GM18511 (cell line): Measurements from ENCODE around the gene BSG.

ENCODE experiments used
- ATAC-seq: cut with Tn5 transposase; IDR thresholded peaks from one replicate; pipeline ENCODE4 v1.9.1; 2021; ENCODE audit warnings: mild to moderate bottlenecking, moderate library complexity; ENCODE audit not compliant: unreplicated experiment

BSG gene

GRCh38 chr19:570937-571565, 1.3 kb upstream of the BSG start:
- ATAC-seq: no peak

- no peak for ATAC-seq
Observed at GRCh38 chr19:571566-571974, 826 bp upstream of the BSG start.

GRCh38 chr19:572743-573518, 535 bp downstream of the BSG start:
- ATAC-seq: peak; percentile 3

DNA sequence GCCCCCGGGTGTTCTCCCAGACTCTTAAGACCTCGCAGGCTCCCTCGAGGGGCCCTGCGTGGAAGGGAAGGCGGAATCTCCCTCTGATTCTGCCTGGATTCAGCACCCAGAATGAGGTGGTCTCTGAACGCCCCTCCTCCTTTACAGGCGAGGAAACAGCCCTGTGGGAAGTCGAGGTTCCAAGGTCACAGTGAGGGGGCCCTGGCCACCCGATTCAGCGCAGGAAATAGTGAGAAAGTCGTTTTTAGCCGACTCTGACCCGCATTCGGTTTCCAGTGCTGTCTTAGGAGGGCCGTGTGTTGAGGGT, 1.1 kb downstream of the BSG start:
- ATAC-seq: no peak

DNA sequence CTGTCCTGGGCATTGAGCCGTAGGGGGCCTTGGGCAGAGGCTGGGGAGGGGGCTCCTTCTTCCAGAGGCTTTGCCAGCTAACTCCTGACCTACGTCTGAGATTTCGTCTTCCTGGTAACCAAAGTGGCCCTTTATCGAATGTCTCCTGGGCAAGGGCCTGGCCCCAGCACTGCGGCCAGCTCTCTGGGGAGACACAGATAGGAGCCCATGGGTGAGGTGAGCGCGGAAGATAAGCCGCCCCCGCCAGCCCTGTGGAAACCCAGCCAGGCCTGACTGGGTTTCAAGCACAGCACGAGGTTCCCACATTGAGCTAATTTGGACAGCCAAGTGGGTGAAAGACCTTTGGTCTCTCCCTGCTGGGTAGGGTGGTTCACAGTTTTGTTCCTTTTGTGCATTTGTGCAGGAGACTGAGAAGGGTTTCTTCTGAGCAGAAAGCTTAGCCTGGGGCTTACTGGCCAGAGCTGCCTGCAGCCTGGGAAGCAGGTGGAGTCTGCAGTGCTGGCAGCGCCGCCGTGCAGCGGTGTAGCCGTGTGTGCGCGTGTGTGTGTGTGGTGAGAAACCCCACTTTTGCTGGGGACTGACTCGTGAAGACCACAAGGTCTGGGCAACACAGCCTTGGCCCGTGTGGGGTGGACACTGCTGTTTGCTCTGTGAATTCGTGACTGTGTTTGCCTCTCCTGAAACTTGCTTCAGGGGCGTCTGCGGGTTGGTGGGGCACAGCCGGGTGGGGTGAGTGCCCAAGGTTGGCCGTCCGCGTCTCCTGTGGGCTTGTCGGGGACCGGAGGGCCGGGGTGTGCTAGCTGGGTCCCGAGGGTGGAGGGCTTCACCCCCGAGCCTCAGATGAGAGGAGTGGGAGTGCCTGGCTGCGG, 2.5 kb downstream of the BSG start:
- ATAC-seq: no peak

- no peak for ATAC-seq
Observed at GRCh38 chr19:575527-576506, 3.4 kb downstream of the BSG start.

- ATAC-seq: no peak
Observed at GRCh38 chr19:576768-577438, 4.5 kb downstream of the BSG start.

GRCh38 chr19:577439-578392, 5.3 kb downstream of the BSG start:
- no peak for ATAC-seq

- ATAC-seq: no peak
Observed at GRCh38 chr19:579111-579841, 6.9 kb downstream of the BSG start.

DNA sequence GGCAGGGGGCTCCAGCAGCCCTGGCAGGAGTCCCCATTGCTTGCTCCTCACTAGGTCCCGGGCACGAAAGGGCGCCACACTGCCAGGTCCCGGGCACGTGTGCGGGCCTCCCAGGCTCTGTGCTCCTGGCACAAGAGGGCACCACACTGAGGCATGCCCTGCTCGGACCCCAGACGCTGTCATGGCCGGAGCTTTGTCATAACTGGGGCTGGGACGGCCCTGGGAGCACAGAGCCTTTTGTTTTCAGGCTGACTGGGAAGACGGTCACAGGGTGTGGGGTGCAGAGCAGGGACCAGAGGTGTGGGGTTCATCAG, 7.4 kb downstream of the BSG start:
- ATAC-seq: no peak

- no peak for ATAC-seq
Observed at GRCh38 chr19:580274-580835, 8.0 kb downstream of the BSG start.

DNA sequence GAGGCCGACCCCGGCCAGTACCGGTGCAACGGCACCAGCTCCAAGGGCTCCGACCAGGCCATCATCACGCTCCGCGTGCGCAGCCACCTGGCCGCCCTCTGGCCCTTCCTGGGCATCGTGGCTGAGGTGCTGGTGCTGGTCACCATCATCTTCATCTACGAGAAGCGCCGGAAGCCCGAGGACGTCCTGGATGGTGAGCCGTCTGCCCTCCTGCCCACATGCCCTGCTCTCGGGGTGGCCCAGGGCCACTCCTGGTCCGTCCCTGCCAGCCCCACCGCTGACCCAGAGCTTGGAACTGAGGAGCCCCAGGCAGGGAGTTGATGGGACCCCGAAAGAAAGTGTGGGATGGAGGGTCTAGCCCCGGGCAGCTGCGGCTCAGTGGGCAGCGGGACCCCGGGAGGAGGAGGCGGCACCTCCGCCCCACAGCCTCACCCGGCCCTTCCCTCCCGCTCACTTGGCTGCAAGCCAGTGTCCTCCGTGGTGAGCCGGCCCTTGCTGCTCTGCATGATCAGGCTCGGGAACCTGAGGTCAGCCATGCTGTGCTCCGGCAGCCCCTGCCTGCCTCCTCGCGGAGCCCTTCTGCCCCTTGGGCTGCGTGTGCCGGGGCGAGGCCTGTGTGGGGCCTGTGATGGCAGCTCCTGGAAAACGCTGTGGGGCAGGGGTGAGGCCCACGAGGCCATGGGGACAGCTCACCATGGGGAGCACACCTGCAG, 9.2 kb downstream of the BSG start:
- ATAC-seq: no peak

- no peak for ATAC-seq
Observed at GRCh38 chr19:582497-583197, 10.3 kb downstream of the BSG start.

DNA sequence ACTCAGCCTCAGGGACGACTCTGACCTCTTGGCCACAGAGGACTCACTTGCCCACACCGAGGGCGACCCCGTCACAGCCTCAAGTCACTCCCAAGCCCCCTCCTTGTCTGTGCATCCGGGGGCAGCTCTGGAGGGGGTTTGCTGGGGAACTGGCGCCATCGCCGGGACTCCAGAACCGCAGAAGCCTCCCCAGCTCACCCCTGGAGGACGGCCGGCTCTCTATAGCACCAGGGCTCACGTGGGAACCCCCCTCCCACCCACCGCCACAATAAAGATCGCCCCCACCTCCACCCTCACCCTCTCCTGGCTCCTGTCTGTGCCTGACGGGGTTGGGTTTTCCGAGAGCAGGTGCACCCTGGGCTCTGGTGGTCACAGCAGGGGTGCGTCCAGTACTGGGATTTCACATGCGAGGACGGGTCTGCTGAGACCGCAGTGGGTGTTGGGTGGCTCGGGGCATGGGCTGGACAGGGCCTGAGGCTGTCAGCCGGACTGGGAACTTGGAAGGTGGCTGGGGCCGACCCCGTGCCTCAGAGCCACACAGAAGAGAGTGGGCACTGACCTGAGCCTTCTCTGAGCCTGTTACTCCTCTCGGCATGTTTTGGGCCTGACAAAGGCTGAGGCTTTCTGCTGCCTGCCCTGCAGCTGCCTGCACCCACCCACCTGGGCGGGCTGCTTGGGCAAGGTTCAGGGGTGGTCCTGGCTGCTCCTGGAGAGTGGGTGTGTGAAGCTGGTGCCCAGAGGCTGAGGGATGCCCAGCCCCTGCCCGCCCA, 11.0 kb downstream of the BSG start:
- no peak for ATAC-seq

DNA sequence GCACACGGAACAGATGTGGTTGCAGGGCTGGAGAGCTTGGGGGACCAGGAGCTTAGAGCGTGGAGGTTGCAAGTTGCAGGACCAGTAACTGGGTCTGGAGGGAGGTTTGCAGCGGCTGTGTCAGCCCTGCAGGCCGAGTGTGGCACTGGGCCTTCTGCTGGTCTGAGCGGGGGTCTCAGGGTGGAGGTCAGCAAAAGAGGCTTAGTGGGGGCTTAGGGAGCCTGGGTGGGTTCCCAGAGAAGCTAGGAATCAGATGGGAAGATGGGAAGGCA, 11.5 kb downstream of the BSG start:
- ATAC-seq: no peak

DNA sequence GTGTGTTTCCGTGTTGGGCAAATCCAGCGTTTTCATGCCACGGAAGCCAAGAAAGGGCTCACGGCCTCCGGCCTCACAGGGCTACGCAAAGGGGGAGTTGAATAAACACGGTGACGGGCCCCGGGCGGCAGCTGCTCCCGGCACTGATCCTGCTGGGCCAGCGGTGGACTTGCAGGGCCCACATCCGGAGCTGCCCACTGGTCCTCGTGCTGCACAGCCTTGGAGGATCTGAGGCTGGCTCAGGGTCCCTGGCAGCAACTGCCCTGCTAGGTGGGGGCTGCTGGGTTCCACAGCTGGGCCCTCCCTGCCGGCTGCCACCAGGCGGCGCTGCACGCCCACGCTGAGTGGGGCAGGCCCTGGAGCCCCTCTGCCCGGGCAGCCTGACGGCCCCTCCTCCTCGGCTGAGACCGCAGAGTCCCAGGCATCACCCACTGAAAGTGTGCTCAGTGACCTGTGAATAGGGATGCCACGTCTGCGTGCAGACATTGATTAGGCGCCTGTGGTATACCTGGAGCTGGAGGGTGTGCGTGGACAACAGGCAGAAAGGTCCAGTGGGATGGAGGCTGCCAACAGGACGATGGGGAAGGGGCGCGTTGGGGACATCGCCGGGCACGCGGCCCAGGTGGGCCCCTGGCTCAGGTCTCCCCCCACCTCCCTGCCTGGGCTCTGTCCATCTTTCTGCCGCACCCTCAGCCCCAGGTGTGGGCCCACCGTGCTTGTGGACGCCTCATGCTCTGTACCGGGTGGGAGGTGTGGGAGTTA, 12.0 kb downstream of the BSG start:
- ATAC-seq: no peak
